PC-9 (cell line): ENCODE measurements around the gene CPT1B. TPM values are rescaled to one million over a fixed set of nuclear protein-coding genes. Genes with fewer than 3 reads are reported as not detected.

ENCODE experiments used
- BruUV-seq: library from RNA; stranded (reverse); fragments of 400-500 nt; replicated peaks from 2 replicates; lab custom pipeline; 2021; lab: Mats Ljungman, UMichigan
- CTCF ChIA-PET: fragments of 300-600 bp; sonication (Branson Sonifier 250); formaldehyde crosslinking; loops from one replicate; lab custom pipeline; 2022; ENCODE audit warnings: antibody characterized with exemption; lab: Charles Lee
- POLR2A ChIA-PET: fragments of 300-600 bp; sonication (Branson Sonifier 250); formaldehyde crosslinking; loops from one replicate; lab custom pipeline; 2022; ENCODE audit warnings: antibody characterized with exemption; ENCODE audit not compliant: unreplicated experiment; lab: Charles Lee
- DNase-seq, 2 experiments: peaks; one replicate each; pipeline versions ENCODE4 v3.0.0 to v3.0.0-alpha.2; 2015 to 2022; ENCODE audit warnings: mixed read lengths in 1 of 2
- H2AFZ ChIP-seq: fragments of 200-600 bp; sonication (generic); 2 replicates; pipeline ENCODE4 v1.8.1; 2017; ENCODE audit warnings: antibody characterized with exemption
- H3F3A ChIP-seq: fragments of 200-600 bp; sonication (generic); 2 replicates; pipeline ENCODE4 v1.8.1; 2017; ENCODE audit warnings: antibody characterized with exemption, mild to moderate bottlenecking, low read depth; ENCODE audit not compliant: insufficient read depth
- H3K27ac ChIP-seq: fragments of 200-600 bp; sonication (generic); 2 replicates; pipeline ENCODE4 v1.6.1; 2016; ENCODE audit warnings: mixed run types
- H3K27me3 ChIP-seq: fragments of 200-600 bp; sonication (generic); 2 replicates; pipeline ENCODE4 v1.6.1; 2016; ENCODE audit warnings: low read depth, mixed run types; ENCODE audit not compliant: insufficient read depth
- H3K36me3 ChIP-seq: fragments of 200-600 bp; sonication (generic); 2 replicates; pipeline ENCODE4 v1.6.1; 2016; ENCODE audit warnings: low read depth, mixed run types
- H3K4me1 ChIP-seq: fragments of 200-600 bp; sonication (generic); replicated peaks from 2 replicates; pipeline ENCODE4 v1.6.1; 2016; ENCODE audit warnings: mixed run types; ENCODE audit not compliant: insufficient read depth
- H3K4me2 ChIP-seq: fragments of 200-600 bp; sonication (generic); 2 replicates; pipeline ENCODE4 v1.6.1; 2017; ENCODE audit warnings: mixed run types
- H3K4me3 ChIP-seq: fragments of 200-600 bp; sonication (generic); 2 replicates; pipeline ENCODE4 v1.6.1; 2016; ENCODE audit warnings: mixed run types
- H3K79me2 ChIP-seq: fragments of 200-600 bp; sonication (generic); 2 replicates; pipeline ENCODE4 v1.6.1; 2017; ENCODE audit warnings: low read depth, mixed run types
- H3K9me2 ChIP-seq: fragments of 200-600 bp; sonication (generic); 2 replicates; pipeline ENCODE4 v1.8.1; 2017; ENCODE audit warnings: mild to moderate bottlenecking; ENCODE audit not compliant: insufficient read depth
- H3K9me3 ChIP-seq: fragments of 200-600 bp; sonication (generic); 2 replicates; pipeline ENCODE4 v1.8.1; 2016; ENCODE audit warnings: low read depth; ENCODE audit not compliant: insufficient read depth
- H4K20me1 ChIP-seq: fragments of 200-600 bp; sonication (generic); 2 replicates; pipeline ENCODE4 v1.8.1; 2017; ENCODE audit not compliant: insufficient read depth
- EZH2 ChIP-seq: fragments of 200-600 bp; sonication (generic); IDR thresholded peaks from 2 replicates; pipeline ENCODE4 v1.8.0; 2017; ENCODE audit warnings: antibody characterized with exemption, low read depth
- intact Hi-C: fragments of 100-400 bp; cut with micrococcal nuclease; formaldehyde crosslinking; loops from one replicate; pipeline ENCODE4 v1.10.0; 2022; ENCODE audit not compliant: unreplicated experiment
- total RNA-seq: library from RNA; stranded (reverse); gene quantifications from 2 replicates; pipeline ENCODE4 v1.2.3, GENCODE V29; 2021
- TF ChIP-seq, protein P1 (sequence below): fragments of 200-600 bp; sonication (generic); conservative IDR thresholded peaks from 2 replicates; pipeline ENCODE4 v1.6.1; 2017; ENCODE audit warnings: mixed run types, antibody characterized with exemption, mild to moderate bottlenecking, moderate library complexity

Gene CPT1B
- total RNA-seq, 1 experiment from 2014 or later, result 66.2 TPM

DNA sequence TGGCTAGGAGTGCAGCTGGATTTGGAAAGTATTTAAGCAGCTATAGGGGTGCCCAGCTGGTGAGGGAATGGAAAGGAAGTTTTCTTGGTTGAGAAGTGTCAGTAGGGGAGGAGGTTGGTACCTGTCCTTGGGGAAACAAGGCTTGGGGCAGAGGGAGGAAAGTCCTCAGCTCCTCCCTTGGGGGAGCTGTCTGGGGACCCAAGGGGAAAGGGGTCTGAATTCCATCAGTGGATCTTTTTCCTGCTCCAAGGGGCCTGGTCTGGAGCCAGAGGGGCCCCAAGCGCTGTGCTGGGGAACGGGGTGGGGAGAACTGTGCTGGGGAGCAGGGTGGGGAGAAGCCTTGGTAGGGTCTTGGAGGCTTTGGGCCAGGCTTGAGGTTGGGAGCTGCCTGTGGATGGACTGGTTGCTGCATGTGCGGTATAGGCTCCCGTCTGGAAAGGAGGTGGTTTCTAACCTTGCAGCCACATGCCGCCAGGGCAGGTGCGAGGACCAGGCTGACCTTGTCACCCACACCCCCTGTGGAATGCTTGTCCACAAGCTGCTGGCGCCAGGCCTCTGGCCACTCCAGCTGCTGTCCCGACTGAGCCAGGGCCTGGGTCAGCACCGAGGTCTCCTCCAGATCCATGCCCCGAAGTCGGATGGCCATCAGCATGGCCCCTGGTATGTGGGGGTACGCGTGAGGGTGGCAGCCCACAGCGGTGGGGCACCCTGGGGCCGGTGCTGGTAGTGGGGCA is 49.4 kb downstream of the CPT1B start:
- BruUV-seq, result no TSS peak
- POLR2A ChIA-PET, result interaction anchor here (0.6 kb wide), 1 partner anchor 59 kb away, joined by 4 read pairs; no protein-coding TSS in a partner anchor
- Histone ChIP-seq H3K4me1 (peaks cover 29% of the 10 kb centered on the region), H3F3A (peaks cover 71% of the 10 kb centered on the region), H3K4me2 (no peak overlapping the region), H3K4me3 (no peak overlapping the region), H3K27ac (no peak overlapping the region), H3K27me3 (no peaks in the 10 kb centered on the region), H3K36me3 (no peaks in the 10 kb centered on the region), H2AFZ (no peak overlapping the region), H3K79me2 (peaks cover 8% of the 10 kb centered on the region), H3K9me3 (no peaks in the 10 kb centered on the region), H4K20me1 (peaks cover 8% of the 10 kb centered on the region), H3K9me2 (no peaks in the 10 kb centered on the region)
- intact Hi-C loops, result no loop called here
- TF ChIP-seq EZH2, result no peak
- TF ChIP-seq, protein P1, sequence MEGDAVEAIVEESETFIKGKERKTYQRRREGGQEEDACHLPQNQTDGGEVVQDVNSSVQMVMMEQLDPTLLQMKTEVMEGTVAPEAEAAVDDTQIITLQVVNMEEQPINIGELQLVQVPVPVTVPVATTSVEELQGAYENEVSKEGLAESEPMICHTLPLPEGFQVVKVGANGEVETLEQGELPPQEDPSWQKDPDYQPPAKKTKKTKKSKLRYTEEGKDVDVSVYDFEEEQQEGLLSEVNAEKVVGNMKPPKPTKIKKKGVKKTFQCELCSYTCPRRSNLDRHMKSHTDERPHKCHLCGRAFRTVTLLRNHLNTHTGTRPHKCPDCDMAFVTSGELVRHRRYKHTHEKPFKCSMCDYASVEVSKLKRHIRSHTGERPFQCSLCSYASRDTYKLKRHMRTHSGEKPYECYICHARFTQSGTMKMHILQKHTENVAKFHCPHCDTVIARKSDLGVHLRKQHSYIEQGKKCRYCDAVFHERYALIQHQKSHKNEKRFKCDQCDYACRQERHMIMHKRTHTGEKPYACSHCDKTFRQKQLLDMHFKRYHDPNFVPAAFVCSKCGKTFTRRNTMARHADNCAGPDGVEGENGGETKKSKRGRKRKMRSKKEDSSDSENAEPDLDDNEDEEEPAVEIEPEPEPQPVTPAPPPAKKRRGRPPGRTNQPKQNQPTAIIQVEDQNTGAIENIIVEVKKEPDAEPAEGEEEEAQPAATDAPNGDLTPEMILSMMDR, result no peak
- DNase-seq, result peak in 1 of 2 experiments; percentile 30
- CTCF ChIA-PET, result interaction anchor here (0.6 kb wide), 1 partner anchor 22 kb away, joined by 7 read pairs; no protein-coding TSS in a partner anchor

DNA sequence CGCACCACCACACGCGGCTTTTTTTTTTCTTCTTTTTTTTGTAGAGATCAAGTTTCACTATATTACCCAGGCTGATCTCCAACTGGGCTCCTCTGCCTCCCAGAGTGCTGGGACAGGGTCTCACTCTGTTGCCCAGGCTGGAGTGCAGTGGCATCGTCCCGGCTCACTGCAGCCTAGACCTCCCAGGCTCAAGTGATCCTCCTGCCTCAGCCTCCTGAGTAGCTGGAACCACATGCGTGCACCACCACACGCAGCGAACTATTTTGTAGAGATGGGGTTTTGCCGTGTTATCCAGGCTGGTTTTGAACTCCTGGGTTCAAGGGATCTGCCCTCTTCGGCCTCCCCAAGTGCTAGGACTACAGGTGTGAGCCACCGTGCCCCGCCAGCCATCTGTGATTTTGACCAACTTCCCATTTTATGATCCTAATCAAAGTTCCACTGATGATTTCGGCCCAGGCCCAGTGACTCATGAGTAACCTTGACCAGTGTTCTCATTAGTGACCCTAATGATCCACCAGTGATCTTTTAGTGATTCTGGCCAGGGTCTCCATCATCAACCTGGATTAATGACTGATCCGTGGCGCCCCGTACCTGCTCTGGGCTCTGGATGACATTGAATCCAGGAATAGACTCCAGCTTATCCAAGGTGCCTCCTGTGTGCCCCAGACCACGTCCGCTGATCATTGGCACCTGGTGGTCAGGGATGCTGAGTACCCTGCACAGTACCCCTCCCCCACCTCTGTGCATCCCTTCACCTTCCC is 50.1 kb downstream of the CPT1B start:
- H3K36me3 ChIP-seq, result peaks cover 5% of the 10 kb centered on the region
- intact Hi-C loops, result loop anchor here (2.0 kb wide), 2 partner anchors 55 to 93 kb away; partner anchors contain the start of gene CHKB
- H3K9me3 ChIP-seq, result no peaks in the 10 kb centered on the region
- H3K27me3 ChIP-seq, result no peaks in the 10 kb centered on the region
- no peak for DNase-seq
- H3K79me2 ChIP-seq, result peaks cover 16% of the 10 kb centered on the region
- ChIA-PET POLR2A (interaction anchor here (0.6 kb wide), 1 partner anchor 58 kb away, joined by 4 read pairs; no protein-coding TSS in a partner anchor), CTCF (no interaction called here)
- no TSS peak for BruUV-seq
- no peak overlapping the region for H3K27ac ChIP-seq
- H4K20me1 ChIP-seq, result peaks cover 16% of the 10 kb centered on the region
- no peaks in the 10 kb centered on the region for H3K9me2 ChIP-seq
- H3F3A ChIP-seq, result peaks cover 69% of the 10 kb centered on the region
- peak overlapping the region; percentile 94; the same call in 1 of the 2 replicates for H3K4me2 ChIP-seq
- peaks cover 30% of the 10 kb centered on the region for H3K4me1 ChIP-seq
- H3K4me3 ChIP-seq, result no peak overlapping the region
- TF ChIP-seq, protein P1, result no peak
- no peak for TF ChIP-seq EZH2
- no peak overlapping the region for H2AFZ ChIP-seq
